SH-SY5Y (cell line): ENCODE results near the gene CNIH3.

Experiments
- GATA2 ChIP-seq: IDR thresholded peaks from 2 replicates; pipeline ENCODE4 v1.6.1; 2011; ENCODE audit warnings: mild to moderate bottlenecking, low read depth, low read length
- GATA3 ChIP-seq: IDR thresholded peaks from 2 replicates; pipeline ENCODE4 v1.6.1; 2011; ENCODE audit warnings: low read depth, mild to moderate bottlenecking, low read length, moderate library complexity

The CNIH3 gene

GRCh38 chr1:224624432-224624831 lies 8.3 kb downstream of the CNIH3 start:
- TF ChIP-seq GATA3: no peak
- TF ChIP-seq GATA2: no peak

DNA sequence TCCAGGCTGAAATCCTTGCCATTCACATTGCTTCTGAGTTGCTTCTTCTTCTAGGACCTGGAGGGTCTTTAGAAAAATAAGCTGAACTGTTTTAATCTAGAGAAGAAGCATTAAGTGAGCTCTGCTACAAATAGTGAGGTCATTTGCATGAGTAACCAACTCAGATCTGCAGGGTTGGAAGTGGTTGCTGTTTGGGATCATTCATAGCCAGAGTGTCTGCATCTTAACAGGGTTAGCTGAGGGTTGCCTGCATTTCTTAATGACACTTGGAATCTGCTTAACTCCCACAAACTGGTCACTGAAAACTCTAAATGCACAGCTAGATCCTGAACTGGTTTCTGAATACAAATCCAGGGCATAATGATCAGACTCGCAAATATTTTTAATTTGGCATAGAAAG lies 9.9 kb downstream of the CNIH3 start:
- no peak for TF ChIP-seq GATA2
- TF ChIP-seq GATA3: no peak

DNA sequence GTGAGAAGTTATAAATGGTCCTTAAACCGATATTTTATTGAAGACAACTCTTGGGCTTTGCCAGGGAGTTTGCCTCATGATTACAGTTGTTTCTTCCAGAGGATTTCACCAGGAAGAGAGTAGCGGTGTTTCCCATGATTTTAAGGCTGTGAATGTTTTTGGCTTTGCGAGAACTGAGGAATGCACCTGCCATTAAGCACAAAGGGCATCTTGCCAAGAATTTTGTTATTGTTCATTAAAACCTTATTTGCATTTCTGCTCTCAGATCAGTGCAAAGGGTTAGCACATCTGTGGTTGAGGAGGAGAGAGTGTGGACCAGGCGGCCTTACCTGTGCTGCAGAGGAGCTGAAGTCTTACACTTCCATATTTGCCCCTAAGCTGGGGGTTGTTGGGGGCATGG lies 13.8 kb downstream of the CNIH3 start:
- TF ChIP-seq GATA2 (no peak), GATA3 (no peak)

DNA sequence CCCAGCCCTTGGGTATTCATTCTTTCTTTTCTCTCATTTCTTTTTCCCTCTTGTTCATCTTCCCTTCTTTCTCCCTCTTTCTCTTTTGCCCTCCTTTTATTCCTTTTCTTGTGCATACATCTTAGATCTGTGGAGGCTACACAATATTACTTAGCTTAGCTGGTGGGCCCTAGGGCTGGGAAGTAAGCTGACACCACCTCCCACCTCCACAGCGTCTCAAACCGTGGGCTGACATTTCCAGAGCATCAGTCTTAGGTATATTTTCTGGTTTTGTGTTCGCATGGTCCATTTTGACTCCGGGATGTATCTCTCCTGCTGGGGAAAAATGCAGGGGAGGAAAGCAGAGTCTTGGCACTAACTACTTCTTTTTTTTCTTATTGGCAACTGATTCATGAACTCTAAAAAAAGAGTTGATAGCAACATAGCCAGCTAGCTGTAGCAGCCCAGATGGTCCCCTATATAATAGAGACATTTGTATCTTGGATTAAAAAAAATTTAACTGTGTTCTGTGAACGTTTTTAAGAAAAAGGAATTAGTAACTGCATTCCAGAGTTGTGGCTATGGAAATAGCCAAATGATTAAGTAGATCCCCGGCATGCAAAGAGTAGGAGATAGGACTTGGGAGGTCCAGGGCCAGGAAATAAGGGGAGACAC lies 15.5 kb downstream of the CNIH3 start:
- TF ChIP-seq GATA2 (no peak), GATA3 (no peak)

- TF ChIP-seq GATA2 (no peak), GATA3 (no peak)
These were observed 16.3 kb downstream of the CNIH3 start for GRCh38 chr1:224632381-224632871.

- TF ChIP-seq GATA2: no peak
- TF ChIP-seq GATA3: no peak
These were observed 16.8 kb downstream of the CNIH3 start for GRCh38 chr1:224632921-224633321.

DNA sequence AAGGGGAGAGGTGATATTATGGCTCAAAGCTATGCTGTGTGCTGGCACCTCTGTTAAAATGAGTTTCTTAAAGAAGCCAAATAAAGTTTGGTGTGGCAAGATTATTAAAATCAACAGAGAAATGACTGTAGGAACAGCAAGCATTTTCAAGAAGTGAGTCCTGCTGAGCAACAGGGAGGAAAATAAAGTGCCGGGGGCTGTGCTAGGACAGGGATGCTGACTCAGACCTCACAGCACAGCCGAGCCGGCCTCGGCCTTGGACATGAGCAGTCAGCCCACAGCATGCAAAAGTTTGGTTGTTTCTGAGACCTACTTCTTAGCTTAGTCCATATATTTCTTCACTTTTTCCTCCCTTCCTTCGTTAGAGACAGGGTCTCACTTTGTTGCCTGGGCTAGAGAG lies 19.2 kb downstream of the CNIH3 start:
- TF ChIP-seq GATA2 (no peak), GATA3 (no peak)

DNA sequence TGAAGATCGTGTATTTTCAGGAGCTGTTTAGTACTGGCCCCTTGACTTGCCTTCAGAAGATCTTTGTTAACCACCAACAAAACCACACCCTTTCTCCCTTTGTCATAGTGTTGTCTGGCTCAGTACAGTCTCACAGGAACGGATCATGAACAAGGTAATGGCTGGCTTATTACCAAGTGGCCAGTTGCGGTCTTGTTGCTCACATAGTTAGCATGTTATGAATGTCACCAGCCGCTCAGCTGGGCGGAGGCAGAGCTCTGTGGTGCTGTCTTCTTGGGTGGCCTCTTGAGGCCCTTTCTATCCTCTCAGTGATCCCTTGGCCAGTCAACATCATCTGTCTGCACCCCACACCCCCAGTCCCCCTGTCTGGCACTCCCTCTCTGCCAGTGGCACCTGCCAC lies 21.4 kb downstream of the CNIH3 start:
- TF ChIP-seq GATA2 (no peak), GATA3 (no peak)

DNA sequence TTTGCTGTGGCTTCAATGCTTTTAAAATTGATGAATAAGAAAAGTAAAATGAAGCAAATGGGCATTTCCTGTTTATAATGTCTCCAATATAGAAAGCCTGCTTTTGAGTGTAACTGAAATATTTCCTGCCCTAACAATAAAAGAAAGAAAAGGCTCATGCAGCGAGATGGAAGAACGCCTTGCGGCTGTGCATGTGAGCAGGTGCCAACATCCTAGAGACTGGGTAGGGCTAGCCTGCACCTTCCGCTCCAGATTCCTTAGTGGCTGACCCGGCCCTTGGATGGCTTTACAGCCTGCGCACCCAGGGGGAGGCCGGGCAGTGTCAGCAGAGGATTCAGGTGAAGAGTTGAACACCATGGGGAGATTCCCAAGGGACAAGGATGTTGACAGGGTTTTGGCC lies 21.8 kb downstream of the CNIH3 start:
- TF ChIP-seq GATA3 (no peak), GATA2 (no peak)

GRCh38 chr1:224639426-224639975 lies 23.4 kb downstream of the CNIH3 start:
- no peak for TF ChIP-seq GATA3
- no peak for TF ChIP-seq GATA2

DNA sequence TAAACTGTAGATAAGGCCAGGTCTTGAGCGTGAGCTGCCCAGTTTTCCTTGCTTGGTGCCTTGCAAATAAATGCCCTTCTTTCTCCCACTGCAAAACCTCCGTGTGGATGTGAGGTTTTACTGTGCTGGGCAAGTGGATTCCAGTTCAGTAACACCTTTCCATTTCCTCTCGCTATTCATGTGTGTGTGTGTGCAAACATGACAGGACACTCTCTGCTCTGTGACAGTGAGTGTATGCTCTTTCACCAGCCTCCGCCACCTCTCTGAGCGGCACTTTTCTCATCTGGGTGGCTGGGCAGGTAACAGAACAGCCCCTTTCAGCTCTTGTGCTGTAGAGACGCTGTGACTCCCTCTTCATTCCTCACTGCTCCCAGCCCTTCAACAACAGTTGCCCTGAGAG lies 23.9 kb downstream of the CNIH3 start:
- no peak for TF ChIP-seq GATA3
- TF ChIP-seq GATA2: no peak

DNA sequence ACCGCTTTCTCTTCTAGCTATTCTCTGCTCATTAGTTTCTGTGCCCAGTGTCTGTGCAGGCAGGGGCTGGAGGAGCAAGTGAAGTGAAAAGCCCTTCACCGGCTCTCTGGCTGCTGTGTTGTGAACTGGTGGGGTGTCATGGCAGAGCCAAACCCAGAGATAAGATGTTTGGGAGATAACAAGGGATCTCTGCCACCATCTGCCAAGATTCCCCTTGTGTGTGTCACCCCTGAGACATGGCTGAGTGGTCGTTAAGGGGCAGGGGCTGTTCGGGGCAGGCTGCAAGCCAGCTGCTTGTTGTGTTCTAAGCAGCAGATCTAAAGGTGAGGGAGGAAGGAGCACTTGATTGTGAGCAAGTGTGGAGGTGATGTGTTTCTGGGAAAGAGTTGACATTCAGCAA lies 24.5 kb downstream of the CNIH3 start:
- TF ChIP-seq GATA2: no peak
- no peak for TF ChIP-seq GATA3

DNA sequence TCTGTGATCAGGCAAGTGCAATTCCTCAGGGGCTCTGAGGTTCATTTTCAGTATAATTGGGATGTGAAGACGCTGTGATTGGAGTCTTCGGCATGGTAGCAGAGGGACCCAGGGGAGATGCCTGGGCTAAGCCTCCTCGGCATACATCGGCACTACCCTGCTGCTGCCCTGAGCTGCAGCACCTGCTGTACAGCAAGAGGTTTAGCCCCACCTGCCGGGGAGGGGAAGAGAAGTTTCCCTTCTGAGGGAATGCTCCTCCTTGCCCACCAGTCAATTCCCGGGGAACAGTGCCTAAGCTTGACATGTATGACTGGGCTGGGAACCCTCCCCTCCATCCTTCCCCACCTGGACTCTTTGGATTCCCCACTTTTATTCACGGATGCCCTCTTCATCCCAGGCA lies 24.9 kb downstream of the CNIH3 start:
- TF ChIP-seq GATA3 (no peak), GATA2 (no peak)

DNA sequence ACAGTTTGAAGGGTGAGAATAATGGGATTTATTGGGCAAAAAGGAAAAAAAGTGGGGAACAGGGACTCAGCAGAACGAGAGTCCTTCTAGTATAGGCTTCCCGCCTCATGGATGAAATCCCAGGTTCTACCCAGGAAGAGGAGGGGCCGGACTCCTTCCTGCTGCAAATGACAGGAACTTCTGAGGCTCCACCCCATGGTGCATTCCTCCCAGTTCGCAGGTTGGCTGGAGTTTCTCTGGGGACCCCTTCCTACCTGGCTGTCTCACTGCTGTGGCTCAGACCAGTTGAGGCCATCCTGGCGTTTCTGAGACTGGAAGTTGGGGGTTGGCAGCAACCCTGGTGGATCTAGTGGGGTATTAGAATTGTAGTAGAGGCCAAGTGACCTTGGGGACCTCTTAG lies 27.5 kb downstream of the CNIH3 start:
- no peak for TF ChIP-seq GATA3
- TF ChIP-seq GATA2: no peak

- TF ChIP-seq GATA2 (no peak), GATA3 (no peak)
These were observed 28.5 kb downstream of the CNIH3 start for GRCh38 chr1:224644553-224645154.
